H1 (cell line): ENCODE results near the gene MBNL1. TPM values are rescaled to one million over a fixed set of nuclear protein-coding genes. Genes with fewer than 3 reads are reported as not detected.

Experiments used
- CTCF ChIA-PET: fragments of 300-600 bp; sonication (Branson Sonifier 250); formaldehyde crosslinking; loops from one replicate; lab custom pipeline; 2021; ENCODE audit not compliant: partially characterized antibody; lab: Charles Lee
- POLR2A ChIA-PET: fragments of 300-600 bp; sonication (Branson Sonifier 250); formaldehyde crosslinking; loops from one replicate; lab custom pipeline; 2021; ENCODE audit warnings: inconsistent platforms; ENCODE audit not compliant: partially characterized antibody; lab: Charles Lee
- DNase-seq, 2 experiments: peaks; one replicate each; pipeline versions ENCODE4 v3.0.0 to v3.0.0-alpha.2; 2010 to 2022; ENCODE audit warnings: low spot score in 2 of 2, low read depth in 1 of 2, mixed read lengths in 1 of 2
- FAIRE-seq: peaks from 2 replicates; lab custom pipeline; 2011; peaks lifted over from hg19 to GRCh38; lab: Jason Lieb, UNC
- H2AFZ ChIP-seq: 2 replicates; pipeline ENCODE4 v1.8.1; 2012; ENCODE audit warnings: low read length, inconsistent platforms
- H2AK5ac ChIP-seq: 2 replicates; pipeline ENCODE4 v1.6.1; 2013; ENCODE audit warnings: low read depth, low read length
- H2BK120ac ChIP-seq: replicated peaks from 2 replicates; pipeline ENCODE3; 2013; ENCODE audit warnings: low read depth, low read length, inconsistent platforms
- H2BK12ac ChIP-seq: 2 replicates; pipeline ENCODE4 v1.6.1; 2013; ENCODE audit warnings: low read depth, low read length
- H2BK15ac ChIP-seq: 2 replicates; pipeline ENCODE4 v1.6.1; 2013; ENCODE audit warnings: low read length
- H2BK20ac ChIP-seq: 2 replicates; pipeline ENCODE4 v1.6.1; 2013; ENCODE audit warnings: low read length
- H2BK5ac ChIP-seq: 2 replicates; pipeline ENCODE4 v1.6.1; 2013; ENCODE audit warnings: low read depth, low read length
- H3K14ac ChIP-seq: 2 replicates; pipeline ENCODE4 v1.6.1; 2013; ENCODE audit warnings: inconsistent platforms; ENCODE audit not compliant: insufficient read length
- H3K18ac ChIP-seq: 2 replicates; pipeline ENCODE4 v1.6.1; 2013; ENCODE audit warnings: low read length; ENCODE audit errors: extremely low read depth
- H3K23ac ChIP-seq: 2 replicates; pipeline ENCODE4 v1.6.1; 2013; ENCODE audit warnings: inconsistent platforms; ENCODE audit not compliant: insufficient read length
- H3K23me2 ChIP-seq: 2 replicates; pipeline ENCODE4 v1.6.1; 2013; ENCODE audit warnings: low read depth, low read length
- H3K27ac ChIP-seq: 2 replicates; pipeline ENCODE4 v1.6.1; 2011; ENCODE audit warnings: low read depth, low read length, inconsistent platforms
- H3K27me3 ChIP-seq, 4 experiments: replicated peaks in 1 of 4; 1 replicate in 1 of 4; 2 replicates in 3 of 4; pipeline versions ENCODE4 v1.6.1 to v1.8.1; 2011 to 2013; ENCODE audit warnings: low read length in 3 of 4, mild to moderate bottlenecking in 3 of 4, inconsistent platforms in 2 of 4, mixed read lengths in 2 of 4, moderate library complexity in 1 of 4; ENCODE audit not compliant: control insufficient read depth in 3 of 4, insufficient read depth in 3 of 4; ENCODE audit errors: extremely low read depth in 1 of 4
- H3K36me3 ChIP-seq, 4 experiments: 2 replicates each; pipeline versions ENCODE4 v1.6.1 to v1.8.1; 2011 to 2013; ENCODE audit warnings: mild to moderate bottlenecking in 4 of 4, low read length in 3 of 4, moderate library complexity in 2 of 4, control low read depth in 1 of 4, inconsistent platforms in 1 of 4; ENCODE audit not compliant: insufficient read depth in 4 of 4, control insufficient read depth in 2 of 4
- H3K4ac ChIP-seq: replicated peaks from 2 replicates; pipeline ENCODE3; 2013; ENCODE audit warnings: low read length, low read depth, mixed read lengths, inconsistent platforms; ENCODE audit not compliant: insufficient read length
- H3K4me1 ChIP-seq, 4 experiments: replicated peaks in 1 of 4; 1 replicate in 1 of 4; 2 replicates in 3 of 4; pipeline versions ENCODE4 v1.6.1 to v1.8.1; 2011 to 2013; ENCODE audit warnings: low read length in 3 of 4, inconsistent platforms in 2 of 4, mixed read lengths in 1 of 4; ENCODE audit not compliant: insufficient read depth in 4 of 4, control insufficient read depth in 3 of 4
- H3K4me2 ChIP-seq, 2 experiments: 2 replicates each; pipeline versions ENCODE4 v1.6.1 to v1.8.1; 2011 to 2013; ENCODE audit warnings: low read depth in 2 of 2, low read length in 2 of 2, control low read depth in 1 of 2, inconsistent platforms in 1 of 2, mild to moderate bottlenecking in 1 of 2; ENCODE audit not compliant: insufficient read depth in 1 of 2
- H3K4me3 ChIP-seq, 4 experiments: fragments of 200-600, 300-600 bp in 1 of 4; sonication (generic), shearing (Covaris generic), sonication (Bioruptor Twin) in 1 of 4; 2 replicates each; pipeline versions ENCODE4 v1.5.1 to v1.8.1; 2011 to 2016; ENCODE audit warnings: low read length in 4 of 4, low read depth in 3 of 4, control low read depth in 2 of 4, inconsistent platforms in 2 of 4, mild to moderate bottlenecking in 2 of 4, mixed read lengths in 1 of 4, moderate library complexity in 1 of 4; ENCODE audit not compliant: insufficient read depth in 2 of 4; ENCODE audit errors: extremely low read depth in 1 of 4
- H3K56ac ChIP-seq: replicated peaks from 2 replicates; pipeline ENCODE3; 2013; ENCODE audit warnings: low read depth, mild to moderate bottlenecking, mixed read lengths, low read length, inconsistent platforms; ENCODE audit not compliant: insufficient read length
- H3K79me1 ChIP-seq: 2 replicates; pipeline ENCODE4 v1.6.1; 2013; ENCODE audit warnings: low read depth, low read length, control low read depth
- H3K79me2 ChIP-seq, 2 experiments: 2 replicates each; pipeline versions ENCODE4 v1.6.1 to v1.8.1; 2012 to 2013; ENCODE audit warnings: low read length in 2 of 2, mild to moderate bottlenecking in 2 of 2, inconsistent platforms in 1 of 2; ENCODE audit not compliant: insufficient read depth in 2 of 2, control insufficient read depth in 1 of 2
- H3K9ac ChIP-seq, 4 experiments: replicated peaks in 1 of 4; 1 replicate in 1 of 4; 2 replicates in 3 of 4; pipeline versions ENCODE4 v1.6.1 to v1.8.1; 2011 to 2013; ENCODE audit warnings: low read depth in 3 of 4, low read length in 3 of 4, control low read depth in 2 of 4, mild to moderate bottlenecking in 2 of 4, moderate library complexity in 2 of 4, inconsistent platforms in 1 of 4; ENCODE audit errors: extremely low read depth in 1 of 4
- H3K9me3 ChIP-seq, 2 experiments: 2 replicates each; pipeline versions ENCODE4 v1.6.1 to v1.8.1; 2012 to 2013; ENCODE audit warnings: mild to moderate bottlenecking in 2 of 2, moderate library complexity in 2 of 2, control low read depth in 1 of 2, inconsistent platforms in 1 of 2, low read depth in 1 of 2, low read length in 1 of 2, mixed read lengths in 1 of 2; ENCODE audit not compliant: insufficient read depth in 2 of 2
- H4K20me1 ChIP-seq, 2 experiments: replicated peaks in 1 of 2; 2 replicates each; pipeline versions ENCODE3 to v1.8.1; 2011 to 2013; ENCODE audit warnings: inconsistent platforms in 2 of 2, low read length in 2 of 2, mild to moderate bottlenecking in 1 of 2; ENCODE audit not compliant: insufficient read depth in 2 of 2, control insufficient read depth in 1 of 2
- H4K5ac ChIP-seq: 2 replicates; pipeline ENCODE4 v1.6.1; 2013; ENCODE audit warnings: low read length, low read depth, mixed read lengths, inconsistent platforms; ENCODE audit not compliant: insufficient read length
- H4K8ac ChIP-seq: 2 replicates; pipeline ENCODE4 v1.8.0; 2013; ENCODE audit warnings: mild to moderate bottlenecking, moderate library complexity, low read length, inconsistent platforms; ENCODE audit not compliant: insufficient read depth; ENCODE audit errors: extremely low read depth
- H4K91ac ChIP-seq: replicated peaks from 2 replicates; pipeline ENCODE3; 2013; ENCODE audit warnings: low read length, mixed read lengths, inconsistent platforms; ENCODE audit not compliant: insufficient read length
- EP300 ChIP-seq, 2 experiments: IDR thresholded peaks; 1 replicate in 1 of 2; 2 replicates in 1 of 2; pipeline ENCODE4 v1.6.1; 2011 to 2012; ENCODE audit warnings: low read depth in 2 of 2, low read length in 2 of 2, mild to moderate bottlenecking in 2 of 2, borderline replicate concordance in 1 of 2, inconsistent platforms in 1 of 2, moderate library complexity in 1 of 2
- FOSL1 ChIP-seq: IDR thresholded peaks from 2 replicates; pipeline ENCODE4 v1.6.1; 2011; ENCODE audit warnings: mild to moderate bottlenecking, low read depth, low read length, moderate library complexity; ENCODE audit not compliant: insufficient read depth
- HDAC2 ChIP-seq, 2 experiments: fragments of 300-600 bp in 1 of 2; sonication (generic) in 1 of 2; IDR thresholded peaks; 2 replicates each; pipeline ENCODE4 v1.6.1; 2011 to 2012; ENCODE audit warnings: low read depth in 2 of 2, low read length in 2 of 2, mild to moderate bottlenecking in 2 of 2, moderate library complexity in 2 of 2, borderline replicate concordance in 1 of 2, inconsistent platforms in 1 of 2
- JUND ChIP-seq: IDR thresholded peaks from 2 replicates; pipeline ENCODE4 v1.6.1; 2011; ENCODE audit warnings: mild to moderate bottlenecking, improper control_type of control experiment, low read length
- NRF1 ChIP-seq: IDR thresholded peaks from 2 replicates; pipeline ENCODE4 v1.6.1; 2011; ENCODE audit warnings: mild to moderate bottlenecking, low read depth, low read length, improper control_type of control experiment
- SAP30 ChIP-seq: fragments of 300-600 bp; sonication (generic); IDR thresholded peaks from 2 replicates; pipeline ENCODE4 v1.7.1; 2012; ENCODE audit warnings: low read length, moderate library complexity, mild to moderate bottlenecking, inconsistent platforms; ENCODE audit not compliant: insufficient read depth, insufficient replicate concordance
- TAF7 ChIP-seq: optimal IDR thresholded peaks from 2 replicates; pipeline ENCODE3; 2011; ENCODE audit warnings: low read depth, mild to moderate bottlenecking, inconsistent platforms, low read length, moderate library complexity, borderline replicate concordance
- WGBS, 2 experiments: shearing (Covaris generic) in 1 of 2; methylation state at CpG; one replicate each; pipeline versions ENCODE4 v1.1.6 to v1.1.7; 2013 to 2015; ENCODE audit warnings: low lambda C conversion rate in 2 of 2, mixed read lengths in 2 of 2, inconsistent platforms in 1 of 2, low coverage in 1 of 2, missing lambda C conversion rate in 1 of 2; ENCODE audit not compliant: insufficient replicate concordance in 2 of 2, insufficient coverage in 1 of 2, insufficient read length in 1 of 2; ENCODE audit errors: extremely low coverage in 1 of 2, missing lambda C conversion rate in 1 of 2; 5-methylcytosine and 5-hydroxymethylcytosine counted together
- polyA plus RNA-seq, 7 experiments: library from polyadenylated mRNA; depleted of rRNA in 3 of 7; stranded (reverse) in 5 of 7; unstranded in 2 of 7; fragments of >200 nt in 5 of 7; fragments of 200-250 nt in 2 of 7; gene quantifications; 1 replicate in 5 of 7; 2 replicates in 1 of 7; 4 replicates in 1 of 7; pipeline versions ENCODE4 v1.2.1 to v1.2.3, GENCODE V29; 2011 to 2013; ENCODE audit warnings: missing spikeins in 2 of 7, mixed read lengths in 2 of 7
- total RNA-seq: library from RNA; stranded (reverse); fragmentation: NEBNext Ultra II Directional; extraction: Animal tissue kit (Norgen Biotek cat#: 25700); gene quantifications from 2 replicates; pipeline ENCODE4 v1.2.1, GENCODE V29; 2021
- TF ChIP-seq, protein P1 (sequence below): IDR thresholded peaks from 2 replicates; pipeline ENCODE4 v1.6.1; 2012; ENCODE audit warnings: inconsistent platforms
- TF ChIP-seq, protein P2 (sequence below), 3 experiments: IDR thresholded peaks; 1 replicate in 2 of 3; 2 replicates in 1 of 3; pipeline versions ENCODE4 v1.5.1 to v1.6.1; 2011; ENCODE audit warnings: low read length in 3 of 3, mild to moderate bottlenecking in 3 of 3, inconsistent platforms in 2 of 3, low read depth in 1 of 3, moderate library complexity in 1 of 3; ENCODE audit not compliant: insufficient read depth in 1 of 3; ENCODE audit errors: control extremely low read depth in 1 of 3

Gene MBNL1
- total and polyA plus RNA-seq, 2 of the 8 experiments (the other 6 are each of a cell fraction or from before 2014, with no cell fraction given), result 5.0 to 16.4 TPM

DNA sequence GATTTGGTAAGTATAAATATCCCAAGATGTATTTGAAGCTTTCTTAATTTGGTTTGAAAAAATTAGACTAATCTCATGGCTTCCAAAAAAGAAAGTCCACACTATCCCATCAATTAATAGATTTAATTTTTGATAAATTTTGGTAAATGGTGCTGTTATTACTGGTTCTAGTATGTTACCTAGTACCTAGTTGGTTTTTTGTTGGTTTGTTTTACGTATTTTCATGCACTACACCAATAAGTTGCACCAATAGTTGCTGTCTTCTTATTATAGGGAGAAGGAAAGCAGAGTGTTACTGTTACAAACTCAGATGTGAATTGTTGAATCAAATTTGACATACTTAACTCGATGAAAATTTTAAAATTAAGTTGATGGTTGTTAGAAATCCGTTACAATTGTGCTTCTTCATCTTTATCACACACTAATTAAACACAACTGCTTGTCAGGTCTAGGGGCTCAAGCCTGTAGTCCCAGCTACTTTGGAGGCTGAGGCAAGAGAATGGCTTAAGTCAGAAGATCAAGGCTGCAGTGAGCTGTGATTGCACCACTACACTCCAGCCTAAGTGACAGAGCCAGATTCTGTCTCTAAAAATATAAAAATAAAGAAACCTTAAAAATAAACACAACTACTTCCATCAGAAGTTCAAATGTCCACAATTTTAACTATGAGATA, 23.1 kb upstream of the MBNL1 start:
- CTCF ChIA-PET, result no interaction called here
- no peak for FAIRE-seq
- 90% methylated on average over 3 of the region's 3 CpGs; no CpG with 5 or more reads in 1 of the 2 experiments for WGBS, 2 experiments
- TF ChIP-seq, protein P1, sequence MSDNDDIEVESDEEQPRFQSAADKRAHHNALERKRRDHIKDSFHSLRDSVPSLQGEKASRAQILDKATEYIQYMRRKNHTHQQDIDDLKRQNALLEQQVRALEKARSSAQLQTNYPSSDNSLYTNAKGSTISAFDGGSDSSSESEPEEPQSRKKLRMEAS, result no peak
- TF ChIP-seq EP300 (IDR thresholded peaks at IDR 0.05; ENCODE audit: borderline replicate concordance in 1 of 2, low read depth in 2 of 2, low read length in 2 of 2), result no peak
- no peak for TF ChIP-seq JUND
- no peak for TF ChIP-seq TAF7
- TF ChIP-seq FOSL1, result no peak
- no peak for TF ChIP-seq HDAC2 (IDR thresholded peaks at IDR 0.05; ENCODE audit: borderline replicate concordance in 1 of 2, low read depth in 2 of 2, low read length in 2 of 2)
- TF ChIP-seq, protein P2, sequence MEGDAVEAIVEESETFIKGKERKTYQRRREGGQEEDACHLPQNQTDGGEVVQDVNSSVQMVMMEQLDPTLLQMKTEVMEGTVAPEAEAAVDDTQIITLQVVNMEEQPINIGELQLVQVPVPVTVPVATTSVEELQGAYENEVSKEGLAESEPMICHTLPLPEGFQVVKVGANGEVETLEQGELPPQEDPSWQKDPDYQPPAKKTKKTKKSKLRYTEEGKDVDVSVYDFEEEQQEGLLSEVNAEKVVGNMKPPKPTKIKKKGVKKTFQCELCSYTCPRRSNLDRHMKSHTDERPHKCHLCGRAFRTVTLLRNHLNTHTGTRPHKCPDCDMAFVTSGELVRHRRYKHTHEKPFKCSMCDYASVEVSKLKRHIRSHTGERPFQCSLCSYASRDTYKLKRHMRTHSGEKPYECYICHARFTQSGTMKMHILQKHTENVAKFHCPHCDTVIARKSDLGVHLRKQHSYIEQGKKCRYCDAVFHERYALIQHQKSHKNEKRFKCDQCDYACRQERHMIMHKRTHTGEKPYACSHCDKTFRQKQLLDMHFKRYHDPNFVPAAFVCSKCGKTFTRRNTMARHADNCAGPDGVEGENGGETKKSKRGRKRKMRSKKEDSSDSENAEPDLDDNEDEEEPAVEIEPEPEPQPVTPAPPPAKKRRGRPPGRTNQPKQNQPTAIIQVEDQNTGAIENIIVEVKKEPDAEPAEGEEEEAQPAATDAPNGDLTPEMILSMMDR (IDR thresholded peaks at IDR 0.05; ENCODE audit: control extremely low read depth in 1 of 3, insufficient read depth in 1 of 3, low read depth in 1 of 3, low read length in 3 of 3), result no peak
- no peak for TF ChIP-seq SAP30
- no peak for TF ChIP-seq NRF1

More for the DNA sequence above, 23.1 kb upstream of the MBNL1 start:
- H2AK5ac ChIP-seq, result no peak overlapping the region
- no peak overlapping the region for H2BK5ac ChIP-seq
- H3K4ac ChIP-seq, result no peak overlapping the region
- H2BK15ac ChIP-seq, result no peak overlapping the region
- no peak overlapping the region for H3K4me2 ChIP-seq
- no peaks in the 10 kb centered on the region for H3K79me1 ChIP-seq
- no peak overlapping the region for H3K23ac ChIP-seq
- H2BK12ac ChIP-seq, result no peak overlapping the region
- no peak overlapping the region for H3K27ac ChIP-seq
- H3K56ac ChIP-seq, result no peak overlapping the region
- POLR2A ChIA-PET, result no interaction called here
- no peak overlapping the region for H3K18ac ChIP-seq
- no peak overlapping the region for H4K91ac ChIP-seq
- H3K27me3 ChIP-seq, result no peaks in the 10 kb centered on the region
- H4K20me1 ChIP-seq, result no peaks in the 10 kb centered on the region
- no peak overlapping the region for H2AFZ ChIP-seq
- H4K8ac ChIP-seq, result no peak overlapping the region
- H3K4me3 ChIP-seq, result no peak overlapping the region
- no peak overlapping the region for H3K9ac ChIP-seq
- no peak for DNase-seq
- H3K23me2 ChIP-seq, result no peaks in the 10 kb centered on the region
- no peak overlapping the region for H4K5ac ChIP-seq
- H3K9me3 ChIP-seq, result no peaks in the 10 kb centered on the region
- H3K14ac ChIP-seq, result no peak overlapping the region
- H3K79me2 ChIP-seq, result no peaks in the 10 kb centered on the region
- H3K4me1 ChIP-seq, result no peaks in the 10 kb centered on the region
- H2BK120ac ChIP-seq, result no peak overlapping the region
- no peak overlapping the region for H2BK20ac ChIP-seq
- H3K36me3 ChIP-seq, result no peaks in the 10 kb centered on the region
